ENCODE data around the gene KMT2B.

Gene KMT2B

DNA sequence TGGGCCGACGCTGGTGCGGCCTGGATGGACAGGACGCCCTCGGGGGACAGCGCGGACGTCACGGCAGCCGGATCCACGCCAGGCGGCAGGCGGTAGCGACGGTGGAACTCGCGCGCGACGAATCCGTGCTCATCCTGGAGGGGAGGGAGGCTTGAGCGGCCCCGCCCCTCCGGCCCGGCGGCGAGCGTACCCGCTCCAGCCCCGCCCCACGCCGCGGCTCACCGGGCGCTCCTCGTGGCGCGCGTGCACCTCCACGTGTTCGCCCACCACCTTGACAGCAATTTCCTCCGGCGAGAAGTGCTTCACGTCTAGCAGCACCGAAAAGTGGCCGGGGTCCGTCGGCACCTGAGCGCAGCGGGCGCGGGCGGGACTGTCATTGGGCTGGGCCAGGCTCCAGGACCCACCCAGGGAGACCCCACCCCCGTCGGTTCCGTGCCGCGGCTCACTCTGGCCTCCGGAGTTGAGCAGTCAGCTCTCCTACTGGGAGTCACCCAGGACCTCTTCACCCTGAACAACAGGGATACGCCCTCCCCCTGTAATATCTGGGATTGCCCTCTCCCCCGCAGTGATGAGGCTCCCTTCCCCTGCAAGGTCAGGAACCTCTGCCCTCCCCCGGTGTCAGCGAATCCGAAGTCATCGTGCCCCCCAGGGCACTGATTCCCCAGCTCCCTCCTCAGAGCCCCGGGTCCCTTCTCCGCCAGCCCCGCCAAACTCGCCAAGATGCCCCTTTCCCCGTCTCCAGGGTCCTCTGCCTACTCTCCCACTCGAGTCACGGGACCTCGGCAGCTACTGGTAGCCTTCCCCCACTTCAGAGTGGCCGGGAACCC, 38.0 kb downstream of the KMT2B start:
- Histone ChIP-seq H3F3A (ENCODE audit: low read depth) (no peaks in the 10 kb centered on the region), H3K4me3 (ENCODE audit: low read length, poor library complexity, severe bottlenecking) (no peak overlapping the region), H3K4me2 (ENCODE audit: low read depth, low read length, poor library complexity, severe bottlenecking) (no peak overlapping the region), H4K20me1 (ENCODE audit: insufficient read depth, low read length, poor library complexity, severe bottlenecking) (no peaks in the 10 kb centered on the region), H3K9ac (ENCODE audit: low read depth, low read length, poor library complexity, severe bottlenecking) (no peak overlapping the region), H3K9me2 (replicated peaks; ENCODE audit: low read depth, low read length) (no peaks in the 10 kb centered on the region), H3K4me1 (ENCODE audit: insufficient read depth, low read length, poor library complexity, severe bottlenecking) (peaks cover 13% of the 10 kb centered on the region), H3K27me3 (ENCODE audit: insufficient read depth, low read length, poor library complexity, severe bottlenecking) (no peaks in the 10 kb centered on the region), H2AFZ (ENCODE audit: low read length) (no peak overlapping the region), H3K36me3 (ENCODE audit: insufficient read depth, low read length) (no peaks in the 10 kb centered on the region; the same call in 1 of the 2 replicates), H3K79me2 (ENCODE audit: insufficient read depth, low read length) (peaks cover 13% of the 10 kb centered on the region; the same call in 1 of the 2 replicates), H3K9me3 (ENCODE audit: insufficient read depth, low read depth, low read length) (no peaks in the 10 kb centered on the region)
- TF ChIP-seq, protein P1, sequence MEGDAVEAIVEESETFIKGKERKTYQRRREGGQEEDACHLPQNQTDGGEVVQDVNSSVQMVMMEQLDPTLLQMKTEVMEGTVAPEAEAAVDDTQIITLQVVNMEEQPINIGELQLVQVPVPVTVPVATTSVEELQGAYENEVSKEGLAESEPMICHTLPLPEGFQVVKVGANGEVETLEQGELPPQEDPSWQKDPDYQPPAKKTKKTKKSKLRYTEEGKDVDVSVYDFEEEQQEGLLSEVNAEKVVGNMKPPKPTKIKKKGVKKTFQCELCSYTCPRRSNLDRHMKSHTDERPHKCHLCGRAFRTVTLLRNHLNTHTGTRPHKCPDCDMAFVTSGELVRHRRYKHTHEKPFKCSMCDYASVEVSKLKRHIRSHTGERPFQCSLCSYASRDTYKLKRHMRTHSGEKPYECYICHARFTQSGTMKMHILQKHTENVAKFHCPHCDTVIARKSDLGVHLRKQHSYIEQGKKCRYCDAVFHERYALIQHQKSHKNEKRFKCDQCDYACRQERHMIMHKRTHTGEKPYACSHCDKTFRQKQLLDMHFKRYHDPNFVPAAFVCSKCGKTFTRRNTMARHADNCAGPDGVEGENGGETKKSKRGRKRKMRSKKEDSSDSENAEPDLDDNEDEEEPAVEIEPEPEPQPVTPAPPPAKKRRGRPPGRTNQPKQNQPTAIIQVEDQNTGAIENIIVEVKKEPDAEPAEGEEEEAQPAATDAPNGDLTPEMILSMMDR (conservative IDR thresholded peaks at IDR 0.05; ENCODE audit: low read length): no peak
- TF ChIP-seq EZH2phosphoT487 (IDR thresholded peaks at IDR 0.05; ENCODE audit: borderline replicate concordance): no peak

DNA sequence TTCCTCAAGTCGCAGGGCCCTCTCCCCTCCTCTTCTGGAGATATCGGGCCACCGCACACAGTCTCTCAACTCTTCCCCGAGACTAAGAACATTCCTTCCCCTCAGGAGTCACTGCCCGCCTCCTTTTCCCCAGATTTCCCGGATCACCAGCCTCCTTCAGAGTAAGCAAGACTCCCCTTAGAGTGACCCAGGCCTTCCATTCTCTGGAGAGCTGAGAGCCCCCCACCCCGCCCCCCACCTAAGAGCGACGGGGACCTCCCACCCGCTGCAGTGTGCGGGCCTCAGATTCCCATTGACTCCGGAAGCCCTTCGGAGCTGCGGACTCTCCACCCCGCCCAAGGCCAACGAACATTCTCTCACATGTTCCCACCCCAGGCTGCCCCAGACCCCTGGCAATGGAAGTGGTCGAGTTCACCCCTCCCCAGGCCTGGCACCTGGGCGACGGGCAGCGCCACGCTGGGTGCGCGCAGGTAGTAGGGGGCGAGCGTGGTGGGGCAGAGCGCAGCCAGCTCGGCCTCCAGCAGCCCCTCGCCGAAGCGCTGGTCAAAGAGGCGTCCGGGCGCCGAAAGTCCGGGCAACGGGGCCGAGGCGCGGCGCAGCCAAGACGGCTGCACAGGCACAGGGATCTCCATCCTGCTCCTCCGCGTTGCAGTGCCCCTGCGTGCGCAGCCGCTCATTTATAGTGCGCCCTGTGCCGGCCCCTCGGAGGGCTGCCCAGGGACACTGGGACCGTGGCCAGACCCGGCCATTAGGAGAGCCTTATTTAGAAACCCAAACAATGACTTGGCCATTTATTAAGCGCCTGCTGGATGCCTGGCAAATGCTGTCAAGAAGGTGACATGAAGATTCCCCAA, 38.8 kb downstream of the KMT2B start, which contains the start of gene HSPB6:
TSS of gene HSPB6 (minus strand) at position 653 of the 854 bp plus-strand sequence. CDS start at position 632, 21 bp downstream.
- no peaks in the 10 kb centered on the region; the same call in 1 of the 2 replicates for H3K36me3 ChIP-seq (ENCODE audit: insufficient read depth, low read length)
- peaks cover 13% of the 10 kb centered on the region for H3K4me1 ChIP-seq (ENCODE audit: insufficient read depth, low read length, poor library complexity, severe bottlenecking)
- no peaks in the 10 kb centered on the region for H3K9me2 ChIP-seq (replicated peaks; ENCODE audit: low read depth, low read length)
- peak within 1 kb of the TSS; percentile 83 for H3K4me2 ChIP-seq (ENCODE audit: low read depth, low read length, poor library complexity, severe bottlenecking)
- no peaks in the 10 kb centered on the region for H3F3A ChIP-seq (ENCODE audit: low read depth)
- peak within 1 kb of the TSS; percentile 89 for H3K4me3 ChIP-seq (ENCODE audit: low read length, poor library complexity, severe bottlenecking)
- H3K9me3 ChIP-seq (ENCODE audit: insufficient read depth, low read depth, low read length): no peaks in the 10 kb centered on the region
- peak within 1 kb of the TSS; percentile 85 for H3K9ac ChIP-seq (ENCODE audit: low read depth, low read length, poor library complexity, severe bottlenecking)
- H2AFZ ChIP-seq (ENCODE audit: low read length): no peak within 1 kb of the TSS; the same call in 1 of the 2 replicates
- H3K27me3 ChIP-seq (ENCODE audit: insufficient read depth, low read length, poor library complexity, severe bottlenecking): no peaks in the 10 kb centered on the region
- H3K79me2 ChIP-seq (ENCODE audit: insufficient read depth, low read length): peaks cover 13% of the 10 kb centered on the region; the same call in 1 of the 2 replicates
- no peaks in the 10 kb centered on the region for H4K20me1 ChIP-seq (ENCODE audit: insufficient read depth, low read length, poor library complexity, severe bottlenecking)
- no peak for TF ChIP-seq EZH2phosphoT487 (IDR thresholded peaks at IDR 0.05; ENCODE audit: borderline replicate concordance)
- TF ChIP-seq, protein P1 (conservative IDR thresholded peaks at IDR 0.05; ENCODE audit: low read length): no peak

DNA sequence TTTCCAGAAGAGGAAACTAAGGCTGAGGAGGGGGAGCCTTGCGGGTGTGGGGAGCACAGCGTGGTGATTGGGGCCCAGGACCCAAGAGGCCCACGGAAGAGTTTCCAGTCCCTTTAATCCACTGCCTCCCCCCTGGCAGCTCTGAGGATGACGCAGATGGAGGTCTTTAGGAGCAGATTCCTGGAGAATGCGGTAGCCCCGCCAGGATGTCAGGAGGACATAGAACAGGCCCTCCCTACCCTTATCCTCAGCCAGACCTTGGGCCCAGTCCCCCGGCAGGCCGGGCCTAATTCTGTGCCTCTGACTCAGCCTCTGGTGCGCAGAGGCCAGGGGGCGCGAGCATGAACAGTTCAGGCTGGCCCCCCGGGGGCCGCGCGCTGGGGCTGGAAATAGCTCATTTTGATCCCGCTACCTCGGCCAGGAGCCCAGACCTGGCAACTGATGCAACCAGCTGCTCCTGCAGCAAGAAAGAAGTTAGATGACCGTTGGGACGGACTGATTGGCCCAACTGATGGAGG, 39.5 kb downstream of the KMT2B start:
- H3K79me2 ChIP-seq (ENCODE audit: insufficient read depth, low read length): peaks cover 13% of the 10 kb centered on the region; the same call in 1 of the 2 replicates
- no peaks in the 10 kb centered on the region for H4K20me1 ChIP-seq (ENCODE audit: insufficient read depth, low read length, poor library complexity, severe bottlenecking)
- H2AFZ ChIP-seq (ENCODE audit: low read length): no peak overlapping the region; the same call in 1 of the 2 replicates
- H3K4me3 ChIP-seq (ENCODE audit: low read length, poor library complexity, severe bottlenecking): peak overlapping the region; percentile 73
- TF ChIP-seq, protein P1 (conservative IDR thresholded peaks at IDR 0.05; ENCODE audit: low read length): no peak
- no peak for TF ChIP-seq EZH2phosphoT487 (IDR thresholded peaks at IDR 0.05; ENCODE audit: borderline replicate concordance)
- no peaks in the 10 kb centered on the region; the same call in 1 of the 2 replicates for H3K36me3 ChIP-seq (ENCODE audit: insufficient read depth, low read length)
- H3K9ac ChIP-seq (ENCODE audit: low read depth, low read length, poor library complexity, severe bottlenecking): peak overlapping the region; percentile 85
- H3K9me3 ChIP-seq (ENCODE audit: insufficient read depth, low read depth, low read length): no peaks in the 10 kb centered on the region
- H3K4me2 ChIP-seq (ENCODE audit: low read depth, low read length, poor library complexity, severe bottlenecking): peak overlapping the region; percentile 83
- peaks cover 13% of the 10 kb centered on the region for H3K4me1 ChIP-seq (ENCODE audit: insufficient read depth, low read length, poor library complexity, severe bottlenecking)
- no peaks in the 10 kb centered on the region for H3K27me3 ChIP-seq (ENCODE audit: insufficient read depth, low read length, poor library complexity, severe bottlenecking)
- no peaks in the 10 kb centered on the region for H3K9me2 ChIP-seq (replicated peaks; ENCODE audit: low read depth, low read length)
- no peaks in the 10 kb centered on the region for H3F3A ChIP-seq (ENCODE audit: low read depth)

All from Loucy (cell line).